Sciatic nerve (tissue), 2 donors: ENCODE measurements around the gene DCUN1D1. TPM values are rescaled to one million over a fixed set of nuclear protein-coding genes. Genes with fewer than 3 reads are reported as not detected.
"Not testable (repeated sequence)": the region's sequence is repeated elsewhere in the genome, so short reads cannot be mapped to it uniquely, and the experiment has no call there.

Source experiments
- ATAC-seq: fragments of 200-7000 bp; cut with Tn5 transposase; one replicate; pipeline ENCODE4 v1.9.1; 2020; ENCODE audit warnings: mild to moderate bottlenecking, moderate library complexity
- DNase-seq: peaks from one replicate; pipeline ENCODE4 v3.0.0-alpha.2; 2020; ENCODE audit warnings: low spot score
- intact Hi-C: fragments of 100-400 bp; cut with DNase I; formaldehyde crosslinking; loops from one replicate; pipeline ENCODE4 v1.14.2; 2022
- total RNA-seq: library from RNA; stranded (reverse); fragmentation: NEBNext Ultra II Directional; extraction: Animal tissue kit (Norgen Biotek cat#: 25700); gene quantifications from one replicate; pipeline ENCODE4 v1.2.1, GENCODE V29; 2021
- donor health status: DM: no; HTN: no; CAD: no.
- donor health status: DM: no; HTN: no; CAD: no.

The DCUN1D1 gene
- total RNA-seq = 61.9 TPM

DNA sequence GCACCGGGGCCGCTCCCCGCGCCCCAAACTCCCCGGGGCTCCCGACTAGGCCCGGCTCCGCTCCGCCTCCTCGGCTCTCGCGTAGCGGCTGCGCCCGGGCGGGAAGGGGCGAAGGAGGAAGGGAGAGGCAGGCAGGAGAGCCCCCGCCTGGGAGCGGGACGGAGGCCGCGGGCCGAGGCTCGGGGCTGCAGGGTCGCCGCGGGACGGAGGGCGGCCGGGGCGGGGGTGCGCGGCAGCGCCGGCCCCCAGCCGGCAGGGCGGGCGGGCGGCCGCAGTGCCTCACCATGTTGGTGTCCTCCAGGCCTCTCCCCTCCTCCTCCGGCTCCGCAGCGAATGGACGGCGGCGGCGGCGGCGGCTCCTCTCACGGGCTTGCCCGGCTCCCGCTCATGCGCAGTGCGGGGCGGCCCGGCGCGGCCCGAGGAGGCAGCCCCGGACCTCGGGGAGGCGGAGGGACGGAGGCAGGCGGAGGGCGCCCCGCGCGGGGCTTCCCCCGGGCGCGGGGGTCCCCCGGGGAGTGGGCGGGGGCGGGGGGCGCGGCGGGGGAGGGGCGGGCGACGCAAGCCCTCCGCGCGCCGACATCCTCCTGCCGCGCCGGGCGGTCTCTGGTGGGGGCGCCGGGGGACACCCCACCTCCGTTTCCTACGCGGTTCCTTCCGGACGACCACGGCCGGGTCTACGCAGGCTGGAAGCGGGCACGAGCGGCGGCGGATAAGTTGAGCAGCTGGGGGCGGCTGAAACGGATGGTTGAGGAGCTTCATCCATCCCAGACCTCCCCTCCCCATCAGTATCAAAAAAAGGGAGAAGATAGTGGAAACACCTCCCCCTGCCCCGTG, at the start of gene DCUN1D1:
Gene DCUN1D1, minus strand, starts transcription at position 335 of the 834 bp plus-strand sequence. Its CDS starts 49 bp downstream, at position 286.
- intact Hi-C loops = no loop called here
- ATAC-seq (peak; percentile 98), DNase-seq (peak; percentile 94)

DNA sequence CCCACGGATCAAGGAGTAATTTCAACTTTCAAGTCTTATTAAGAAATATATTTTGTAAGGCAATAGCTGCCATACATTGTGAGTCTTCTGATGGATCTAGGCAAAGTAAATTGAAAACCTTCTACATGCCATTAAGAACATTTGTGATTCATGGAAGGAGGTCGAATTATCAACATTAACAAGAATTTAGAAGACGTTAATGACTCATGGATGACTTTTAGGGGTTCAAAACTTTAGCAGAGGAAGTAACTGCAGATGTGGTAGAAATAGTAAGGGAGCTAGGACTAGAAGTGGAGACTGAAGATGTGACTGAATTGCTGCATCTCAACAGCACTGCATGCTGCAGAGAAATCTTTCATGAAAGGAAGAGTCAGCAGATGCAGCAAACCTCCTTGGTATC, 48.1 kb upstream of the DCUN1D1 start:
- DNase-seq (no peak), ATAC-seq (no peak)
- intact Hi-C loops = no loop called here

DNA sequence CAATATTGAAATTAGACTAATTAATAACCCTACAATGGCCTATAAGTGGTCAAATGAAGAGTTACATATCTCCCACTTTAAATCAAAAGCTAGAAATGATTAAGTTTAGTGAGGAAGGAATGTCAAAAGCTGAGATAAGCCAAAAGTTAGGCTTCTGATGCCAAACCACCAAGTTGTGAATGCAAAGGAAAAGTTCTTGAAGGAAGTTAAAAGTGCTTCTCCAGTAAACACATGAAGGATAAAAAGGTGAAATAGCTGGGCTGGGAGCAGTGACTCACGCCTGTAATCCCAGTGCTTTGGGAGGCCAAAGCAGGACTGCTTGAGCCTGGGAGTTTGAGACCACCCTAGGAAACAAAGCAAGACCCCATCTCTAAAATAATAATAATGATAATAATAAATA, 46.9 kb upstream of the DCUN1D1 start:
- intact Hi-C loops = no loop called here
- DNase-seq (no peak), ATAC-seq (no peak)

DNA sequence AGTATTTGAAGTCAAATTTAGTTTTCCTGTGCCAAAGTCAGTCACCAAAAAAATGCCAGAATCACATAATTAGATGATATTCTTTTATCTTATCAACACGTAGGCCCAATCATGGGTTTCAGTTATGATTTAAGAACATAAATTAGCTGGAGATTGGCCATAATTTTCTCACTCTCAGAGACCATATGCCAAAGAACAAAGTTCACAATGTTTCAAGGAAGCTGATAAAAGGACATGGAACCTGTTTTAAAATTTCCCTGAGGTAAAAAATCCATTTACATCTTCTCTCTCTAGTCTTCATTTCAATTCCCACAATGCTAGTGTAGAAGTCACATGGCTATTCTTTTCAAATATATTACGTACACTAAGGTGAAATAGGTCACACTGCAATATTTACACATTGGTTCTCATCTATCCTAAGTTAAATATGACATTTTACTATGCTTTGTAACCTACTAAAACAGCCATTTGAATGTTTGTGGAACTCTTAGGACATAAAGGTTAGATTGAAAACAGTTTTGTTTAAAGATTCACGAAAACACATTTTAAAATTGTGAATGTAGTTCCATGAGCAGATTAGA, 42.7 kb upstream of the DCUN1D1 start:
- ATAC-seq (no peak), DNase-seq (no peak)
- intact Hi-C loops = no loop called here

DNA sequence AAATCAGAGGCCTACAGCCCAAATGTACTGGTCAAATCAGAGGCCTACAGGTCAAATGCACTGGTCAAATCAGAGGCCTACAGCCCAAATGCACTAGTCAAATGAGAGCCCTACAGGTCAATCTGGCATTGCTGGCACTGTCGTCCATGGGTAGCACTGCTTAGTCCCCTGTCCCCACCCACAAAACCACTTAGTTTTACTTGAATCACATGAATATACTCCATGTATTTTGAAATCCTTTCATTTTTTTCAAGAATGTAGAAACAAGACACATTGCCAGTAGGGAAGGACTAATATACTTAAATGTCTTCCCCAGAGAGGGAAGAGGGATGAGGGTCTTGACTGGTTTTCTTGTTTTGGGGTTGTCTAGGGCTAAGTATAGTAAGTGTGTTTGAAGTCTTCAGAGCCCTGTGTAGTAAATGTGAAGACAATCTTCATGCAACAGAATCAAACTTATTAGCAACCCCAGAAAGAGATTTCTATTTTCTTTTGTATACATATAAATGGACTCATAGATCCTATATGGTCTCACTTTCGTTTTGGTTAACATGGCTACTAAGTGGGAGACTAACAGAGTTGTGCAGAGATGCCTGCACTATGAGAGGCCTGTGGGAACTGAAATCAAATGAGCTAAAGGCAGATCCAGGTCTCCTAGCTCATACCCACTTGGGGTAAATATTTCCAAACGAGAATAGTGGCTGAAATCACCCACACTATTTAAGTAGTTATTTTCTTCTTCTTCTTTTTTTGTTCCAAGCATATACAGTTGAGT, 38.3 kb upstream of the DCUN1D1 start:
- intact Hi-C loops = no loop called here
- ATAC-seq (no peak), DNase-seq (no peak)

DNA sequence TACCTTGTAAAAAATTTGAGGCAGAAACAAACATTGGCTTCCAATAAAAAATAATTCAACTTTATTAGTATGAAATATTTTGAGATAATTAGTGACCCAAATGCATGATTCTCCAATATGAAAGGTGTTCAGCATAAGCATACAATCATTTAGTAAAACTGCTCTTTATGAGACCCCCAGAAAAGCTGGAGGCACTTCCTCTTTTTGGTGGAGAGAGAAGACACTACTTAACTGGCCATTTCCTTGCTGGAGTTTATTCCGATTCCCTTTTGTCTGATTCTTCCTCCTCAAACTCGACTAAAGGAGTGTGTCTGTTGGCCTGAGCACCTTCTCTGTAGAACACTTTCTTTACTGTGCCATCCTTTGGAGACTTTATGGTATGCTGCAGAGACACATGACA, 34.8 kb upstream of the DCUN1D1 start:
- DNase-seq = no peak
- intact Hi-C loops = no loop called here

DNA sequence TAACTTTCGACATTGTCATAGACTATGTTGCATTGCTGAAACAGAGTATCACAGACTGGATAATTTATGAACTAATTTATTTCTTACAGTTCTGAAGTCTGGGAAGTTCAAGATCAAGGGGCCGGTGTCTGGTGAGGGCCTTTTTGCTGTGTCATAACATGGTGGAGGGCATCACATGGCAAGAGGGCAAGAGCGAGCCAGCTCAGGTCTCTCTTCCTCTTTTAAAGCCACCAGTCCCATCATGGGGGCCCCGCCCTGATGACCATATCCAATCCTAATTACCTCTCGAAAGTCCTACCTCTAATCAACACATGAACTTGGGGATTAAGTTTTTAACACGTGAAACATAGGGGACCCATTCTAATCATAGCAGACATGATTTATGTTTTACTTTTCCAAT, 33.5 kb upstream of the DCUN1D1 start:
- DNase-seq = no peak
- ATAC-seq = no peak
- intact Hi-C loops = no loop called here

More for the DNA sequence above, 34.8 kb upstream of the DCUN1D1 start:
- no peak for ATAC-seq

DNA sequence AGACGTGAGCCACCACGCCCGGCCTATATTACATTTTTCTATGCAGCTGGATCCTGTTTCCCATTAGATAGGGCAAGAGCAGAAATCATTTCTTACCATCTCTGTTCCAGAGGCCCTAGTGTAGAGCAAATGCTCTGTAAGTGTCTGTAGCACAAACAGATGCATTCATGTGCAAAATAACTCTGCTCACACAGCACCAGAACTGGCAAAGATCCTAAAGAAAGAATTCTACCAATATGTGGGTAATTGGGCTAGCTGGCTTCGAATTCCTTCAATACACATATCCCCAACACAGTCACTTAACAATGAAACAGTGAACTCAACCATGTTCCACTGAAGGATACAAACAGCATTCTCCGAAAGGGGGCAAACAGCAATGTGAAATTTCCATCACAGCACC, 32.7 kb upstream of the DCUN1D1 start:
- intact Hi-C loops = no loop called here
- ATAC-seq = no peak
- no peak for DNase-seq

DNA sequence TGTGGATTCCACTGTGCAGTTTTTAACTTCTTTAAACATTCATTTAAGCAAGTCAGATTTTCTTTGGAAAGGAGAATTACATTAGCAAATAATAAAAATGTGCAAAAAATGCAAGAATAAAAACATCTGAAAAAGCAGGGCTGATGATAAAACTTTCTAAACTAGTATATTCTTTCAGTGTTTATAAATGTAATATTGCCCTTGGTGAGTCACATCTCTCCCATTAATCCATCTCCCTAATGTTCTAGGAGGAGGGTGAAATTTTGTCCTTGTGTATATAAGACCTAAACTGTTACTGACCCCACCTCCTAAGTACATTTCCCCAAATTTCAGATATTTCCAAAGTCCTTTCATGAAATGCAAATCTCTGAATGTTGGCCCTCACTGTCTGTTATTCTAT, 28.5 kb upstream of the DCUN1D1 start:
- intact Hi-C loops = no loop called here
- ATAC-seq = no peak
- DNase-seq = no peak

DNA sequence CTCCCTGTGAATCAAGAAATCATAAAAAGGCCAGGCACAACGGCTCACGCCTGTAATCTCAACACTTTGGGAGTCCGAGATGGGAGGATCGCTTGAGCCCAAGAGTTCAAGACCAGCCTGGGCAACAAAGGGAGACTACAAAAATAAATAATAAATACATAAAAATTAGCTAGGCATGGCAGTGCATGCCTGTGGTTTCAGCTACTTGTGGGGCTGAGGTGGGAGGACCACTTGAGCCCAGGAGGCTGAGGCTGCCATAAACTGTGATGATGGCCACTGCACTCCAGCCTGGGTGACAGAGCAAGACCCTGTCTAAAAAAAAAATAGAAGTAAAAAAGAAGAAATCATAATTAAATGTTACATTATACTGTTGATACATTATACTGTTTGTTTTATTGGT, 28.0 kb upstream of the DCUN1D1 start:
- no peak for DNase-seq
- no peak for ATAC-seq
- intact Hi-C loops = no loop called here

DNA sequence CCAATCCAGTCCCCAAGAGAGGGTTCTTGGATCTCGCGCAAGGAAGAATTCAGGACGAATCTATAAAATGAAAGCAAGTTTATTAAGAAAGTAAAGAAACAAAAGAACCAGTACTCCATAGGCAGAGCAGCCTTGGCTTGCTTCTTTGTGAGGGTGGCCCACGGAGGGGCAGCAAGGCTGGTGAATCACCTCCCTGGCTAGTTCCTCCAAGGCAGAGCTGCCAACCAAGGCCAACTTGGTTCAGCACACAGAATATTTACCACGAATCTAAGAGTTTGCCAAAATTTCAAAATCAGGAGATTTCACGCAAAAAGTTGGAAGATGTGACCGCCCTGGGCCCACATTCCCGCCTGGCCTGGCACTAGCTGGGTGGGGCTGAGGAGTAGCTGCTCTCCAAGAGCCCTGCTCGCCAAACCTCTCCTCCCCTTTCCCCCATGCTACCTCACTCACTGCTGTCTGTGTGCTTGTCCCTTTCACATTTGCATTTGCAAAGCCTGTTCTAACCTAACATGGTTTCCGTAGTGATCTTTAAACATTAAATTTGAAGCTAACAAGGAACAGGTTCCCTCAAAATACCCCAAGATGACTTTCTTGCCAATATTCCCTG, 26.2 kb upstream of the DCUN1D1 start:
- ATAC-seq (no peak), DNase-seq (no peak)
- intact Hi-C loops = no loop called here

DNA sequence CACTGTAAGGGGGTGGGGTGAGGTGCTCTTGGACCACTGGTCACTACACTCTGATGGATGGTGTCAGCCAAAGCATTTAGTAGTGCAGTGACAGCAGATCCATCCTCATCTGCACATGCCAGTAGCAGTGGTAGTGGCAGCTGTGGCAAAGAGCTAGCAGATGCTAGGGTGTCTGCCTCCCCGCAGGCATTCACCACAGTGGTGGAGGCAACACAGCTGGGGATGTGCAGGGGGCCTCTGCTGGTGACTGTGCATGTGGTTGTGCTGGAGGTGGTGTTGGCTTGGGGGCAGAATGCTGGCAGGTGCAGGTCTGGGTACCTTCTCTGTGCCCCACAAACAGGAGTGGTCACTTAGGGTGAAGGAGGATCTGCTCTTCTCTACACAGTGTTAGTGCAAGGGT, 19.4 kb upstream of the DCUN1D1 start:
- DNase-seq = no peak
- no peak for ATAC-seq
- intact Hi-C loops = no loop called here

DNA sequence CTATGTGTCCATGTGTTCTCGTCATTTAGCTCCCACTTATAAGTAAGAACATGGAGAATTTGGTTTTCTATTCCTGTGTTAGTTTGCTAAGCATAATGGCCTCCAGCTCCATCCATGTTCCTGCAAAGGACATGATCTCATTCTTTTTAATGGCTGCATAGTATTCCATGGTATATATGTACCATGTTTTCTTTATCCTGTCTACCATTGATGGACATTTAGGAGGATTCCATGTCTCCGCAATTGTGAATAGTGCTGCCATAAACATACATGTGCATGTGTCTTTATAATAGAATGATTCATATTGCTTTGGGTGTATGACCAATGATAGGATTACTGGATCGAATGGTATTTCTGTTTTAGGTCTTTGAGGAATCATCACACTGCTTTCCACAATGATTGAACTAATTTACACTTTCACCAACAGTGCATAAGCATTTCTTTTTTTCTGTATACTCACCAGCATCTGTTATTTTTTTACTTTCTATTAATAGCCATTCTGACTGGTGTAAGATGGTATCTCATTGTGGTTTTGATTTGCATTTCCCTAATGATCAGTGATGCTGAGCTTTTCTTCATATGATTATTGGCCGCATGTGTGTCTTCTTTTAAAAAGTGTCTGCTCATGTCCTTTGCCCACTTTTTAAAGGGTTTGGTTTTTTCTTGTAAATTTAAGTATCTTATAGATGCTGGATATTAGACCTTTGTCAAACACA, 13.3 kb upstream of the DCUN1D1 start:
- ATAC-seq, DNase-seq, intact Hi-C loops: not testable (repeated sequence)

DNA sequence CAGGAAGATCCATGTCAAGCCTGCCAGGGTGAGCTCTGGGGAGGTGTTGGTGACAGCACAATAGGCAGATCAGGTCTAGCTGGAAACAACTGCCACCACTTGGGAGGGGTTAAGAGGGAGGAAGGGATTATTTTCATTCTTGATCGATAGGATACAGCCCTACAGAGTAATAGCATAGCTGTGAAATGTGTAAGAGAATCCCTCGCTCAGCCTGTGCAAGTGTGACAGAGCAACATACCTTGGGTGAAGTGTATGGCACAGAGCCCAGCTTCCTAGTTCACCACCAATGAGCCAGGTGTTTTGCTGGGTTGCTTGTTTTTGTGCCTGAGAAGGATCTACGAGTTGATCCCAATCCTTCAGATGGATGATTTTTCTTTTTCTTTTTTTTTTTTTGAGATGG, 9.2 kb upstream of the DCUN1D1 start:
- ATAC-seq = no peak

DNA sequence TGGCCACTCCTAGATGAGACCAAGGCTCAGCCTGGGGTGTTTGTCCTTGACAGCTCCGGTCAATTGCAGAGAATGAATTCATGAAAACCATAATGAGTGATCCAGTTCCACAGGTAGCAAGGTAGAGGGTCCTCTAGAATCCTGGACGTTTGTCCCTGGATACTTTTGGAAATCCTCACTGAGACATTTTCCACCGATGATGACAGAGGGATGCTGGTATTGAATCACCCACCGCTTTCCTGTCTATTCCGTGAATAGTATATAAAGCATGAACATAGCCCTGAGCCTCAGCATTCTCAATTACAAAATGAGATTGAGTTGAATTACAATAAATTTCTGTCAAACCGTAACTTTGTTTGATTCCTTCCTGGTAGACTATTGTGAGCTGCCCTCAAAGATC, 5.7 kb upstream of the DCUN1D1 start:
- no peak for DNase-seq
- intact Hi-C loops = no loop called here
- no peak for ATAC-seq

More for the DNA sequence above, 9.2 kb upstream of the DCUN1D1 start:
- intact Hi-C loops = no loop called here
- no peak for DNase-seq

DNA sequence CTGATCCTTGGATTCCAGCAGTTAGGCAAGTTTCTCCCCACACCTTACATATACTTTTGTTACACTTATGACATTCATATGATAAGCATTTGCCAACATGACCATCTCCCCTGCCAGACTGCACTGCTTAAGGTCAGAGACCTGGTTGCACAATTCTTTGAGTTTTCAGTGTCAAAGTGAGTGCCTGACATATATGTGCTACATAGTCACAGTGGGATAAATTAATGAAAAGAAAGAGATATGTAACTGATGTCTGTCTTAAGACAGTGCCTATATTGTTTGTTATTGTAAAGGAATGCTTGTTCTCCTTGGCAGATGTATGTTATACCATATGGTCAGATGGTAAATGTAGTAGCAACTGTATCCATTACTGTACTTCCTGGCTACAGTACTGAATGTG, 3.5 kb upstream of the DCUN1D1 start:
- ATAC-seq = no peak
- DNase-seq = no peak
- intact Hi-C loops = no loop called here

DNA sequence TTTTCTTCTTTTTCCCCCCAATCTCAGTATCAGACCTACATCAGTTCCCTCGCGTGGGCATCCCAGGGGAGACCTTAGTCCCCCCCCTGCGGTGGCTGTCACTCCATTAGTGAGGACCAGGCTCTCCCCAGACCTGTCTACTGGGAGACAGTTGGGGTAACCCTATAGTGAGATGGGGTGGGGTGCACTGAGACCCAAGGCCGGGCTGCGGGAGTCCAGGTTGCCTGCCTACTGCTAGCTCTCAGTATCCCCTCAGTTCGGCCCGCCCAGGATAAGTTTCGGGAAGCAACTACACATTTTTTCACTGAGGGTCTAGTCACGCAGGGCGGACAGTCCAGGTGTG, 671 bp upstream of the DCUN1D1 start:
- intact Hi-C loops = no loop called here
- peak; percentile 31 for ATAC-seq
- DNase-seq = peak; percentile 67

DNA sequence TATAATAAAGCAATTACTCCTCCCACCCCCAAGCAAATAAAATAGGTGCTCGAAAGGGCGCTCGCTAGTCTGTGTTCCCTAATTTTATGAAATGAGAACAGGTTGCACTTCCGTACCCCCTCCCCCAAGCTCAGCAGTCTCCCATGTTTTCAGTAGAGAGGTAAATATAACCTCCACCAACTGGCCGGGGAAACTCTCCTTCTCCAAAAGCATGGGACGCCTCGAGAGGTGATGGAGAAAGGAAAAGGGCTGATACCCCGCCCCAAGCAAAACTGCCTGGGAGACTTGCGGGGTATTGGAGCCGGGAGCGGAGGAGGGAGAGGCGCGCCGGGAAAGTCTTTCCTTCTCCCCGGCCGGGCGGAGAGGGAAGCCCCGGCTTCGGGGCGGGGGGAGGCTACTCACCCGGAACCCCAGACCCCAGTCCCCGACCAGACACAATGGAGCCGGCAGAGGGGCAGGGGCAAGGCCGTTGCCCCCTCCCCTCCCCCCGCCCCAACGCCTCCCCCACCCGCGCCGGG, 605 bp downstream of the DCUN1D1 start:
- ATAC-seq (peak; percentile 14), DNase-seq (no peak)
- intact Hi-C loops = no loop called here

DNA sequence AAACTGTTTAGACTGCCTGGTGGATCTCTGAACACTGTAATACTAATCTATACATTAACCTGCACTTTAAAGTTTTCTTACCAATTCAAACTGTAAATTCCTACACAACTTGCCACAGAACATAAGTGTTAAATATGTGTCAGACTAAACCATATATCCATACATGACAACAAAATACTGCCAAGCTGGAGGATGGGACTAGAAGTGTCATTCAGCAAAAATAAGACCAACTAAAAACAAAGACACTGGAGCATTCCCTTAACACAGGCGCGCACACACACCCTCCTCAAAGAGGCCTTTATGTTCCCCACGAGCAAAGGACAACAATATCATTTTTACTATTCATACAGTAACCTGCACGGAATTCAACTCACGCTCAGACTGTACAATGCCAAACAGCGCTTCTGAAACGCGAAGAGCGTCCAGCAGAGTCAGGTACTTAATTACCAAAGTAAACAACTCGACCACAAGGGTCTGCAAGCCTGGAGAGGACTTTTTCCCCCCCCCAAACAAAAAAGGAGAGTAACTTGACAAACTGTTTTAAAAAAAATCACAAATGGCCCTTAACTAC, 1.1 kb downstream of the DCUN1D1 start:
- intact Hi-C loops = no loop called here
- DNase-seq (no peak), ATAC-seq (no peak)
